ENCODE results near the gene DENND2D.
A peak's percentile ranks its signal among the peaks of the same experiment; 100 is the strongest.

DENND2D gene

DNA sequence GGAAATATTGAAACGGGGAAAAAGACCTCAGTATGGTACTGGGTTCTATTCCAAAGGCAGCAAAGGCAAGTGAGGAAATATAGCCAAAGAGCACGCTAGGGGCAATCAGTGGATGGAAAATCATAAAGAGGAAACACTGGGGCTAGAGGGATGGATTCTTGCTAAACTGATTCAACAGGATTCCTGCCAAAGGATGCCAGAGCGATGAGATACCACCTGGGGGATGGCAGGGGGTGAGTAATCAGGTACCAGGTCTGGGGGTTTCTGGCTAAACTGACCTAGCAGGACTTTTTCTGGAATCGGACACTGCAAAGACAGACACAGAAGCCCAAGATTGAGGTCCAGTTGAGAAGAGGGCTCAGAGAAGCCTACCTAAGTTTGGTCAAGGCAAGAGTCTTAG, 33.8 kb upstream of the DENND2D start:
- Histone ChIP-seq H3K27me3 (ENCODE audit: insufficient read depth, low read length) (no peaks in the 10 kb centered on the region; the same call in 1 of the 2 replicates), H3K27ac (ENCODE audit: low read depth, low read length) (peak overlapping the region; percentile 19; the same call in 1 of the 2 replicates), H3K36me3 (ENCODE audit: insufficient read depth, low read length) (no peaks in the 10 kb centered on the region), H3K79me2 (ENCODE audit: control insufficient read depth, insufficient read depth, low read length, unreplicated experiment) (no peaks in the 10 kb centered on the region), H2AFZ (ENCODE audit: low read length, unreplicated experiment) (no peak overlapping the region), H3K4me3 (ENCODE audit: low read depth, low read length) (no peak overlapping the region), H3K4me1 (ENCODE audit: control insufficient read depth, insufficient read depth, low read length, unreplicated experiment) (peaks cover 11% of the 10 kb centered on the region)

DNA sequence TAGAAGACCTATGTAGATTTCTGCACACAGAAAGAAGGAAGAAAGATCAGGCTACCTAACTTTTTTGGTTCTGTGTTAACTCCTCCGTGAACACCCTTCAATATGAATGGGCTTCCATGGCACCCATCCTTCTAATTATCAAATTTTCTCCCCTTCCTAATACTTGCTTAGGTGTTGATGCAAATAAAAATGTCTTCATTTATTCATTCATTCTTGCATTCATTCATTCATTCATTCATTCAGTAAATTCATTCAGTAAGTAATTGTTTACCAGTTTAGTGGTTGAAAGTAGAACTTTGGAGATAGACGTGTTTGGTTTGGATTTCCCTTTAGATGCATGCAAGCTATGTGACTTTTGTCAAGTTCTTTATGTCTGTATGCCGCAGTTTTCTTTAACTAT, 31.7 kb upstream of the DENND2D start:
- no peak overlapping the region for H2AFZ ChIP-seq (ENCODE audit: low read length, unreplicated experiment)
- H3K4me3 ChIP-seq (ENCODE audit: low read depth, low read length): no peak overlapping the region
- no peaks in the 10 kb centered on the region; the same call in 1 of the 2 replicates for H3K27me3 ChIP-seq (ENCODE audit: insufficient read depth, low read length)
- H3K4me1 ChIP-seq (ENCODE audit: control insufficient read depth, insufficient read depth, low read length, unreplicated experiment): peaks cover 28% of the 10 kb centered on the region
- no peaks in the 10 kb centered on the region for H3K36me3 ChIP-seq (ENCODE audit: insufficient read depth, low read length)
- H3K79me2 ChIP-seq (ENCODE audit: control insufficient read depth, insufficient read depth, low read length, unreplicated experiment): no peaks in the 10 kb centered on the region
- no peak overlapping the region for H3K27ac ChIP-seq (ENCODE audit: low read depth, low read length)

DNA sequence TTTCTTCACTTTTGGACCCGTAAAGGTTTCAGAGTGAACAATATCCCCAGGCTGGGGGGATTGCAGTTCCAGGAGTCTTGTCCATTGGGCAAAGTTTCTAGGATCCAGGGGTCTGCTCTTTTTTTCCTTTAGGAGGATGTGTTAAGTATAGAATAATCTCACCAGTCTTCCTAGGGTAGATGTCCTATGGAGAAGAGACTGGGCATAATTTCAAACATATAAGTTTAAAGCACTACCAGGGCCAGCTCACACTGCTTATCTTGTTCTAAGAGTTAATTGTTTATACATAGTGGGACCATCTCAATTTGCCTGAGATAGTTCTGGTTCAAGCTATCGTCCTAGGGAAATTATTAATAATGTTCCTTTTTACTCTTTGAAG, 28.3 kb upstream of the DENND2D start:
- Histone ChIP-seq H3K27ac (ENCODE audit: low read depth, low read length) (peak overlapping the region; percentile 25), H2AFZ (ENCODE audit: low read length, unreplicated experiment) (peak overlapping the region; percentile 11), H3K4me3 (ENCODE audit: low read depth, low read length) (no peak overlapping the region), H3K36me3 (ENCODE audit: insufficient read depth, low read length) (no peaks in the 10 kb centered on the region), H3K4me1 (ENCODE audit: control insufficient read depth, insufficient read depth, low read length, unreplicated experiment) (peaks cover 19% of the 10 kb centered on the region), H3K79me2 (ENCODE audit: control insufficient read depth, insufficient read depth, low read length, unreplicated experiment) (no peaks in the 10 kb centered on the region), H3K27me3 (ENCODE audit: insufficient read depth, low read length) (no peaks in the 10 kb centered on the region)

DNA sequence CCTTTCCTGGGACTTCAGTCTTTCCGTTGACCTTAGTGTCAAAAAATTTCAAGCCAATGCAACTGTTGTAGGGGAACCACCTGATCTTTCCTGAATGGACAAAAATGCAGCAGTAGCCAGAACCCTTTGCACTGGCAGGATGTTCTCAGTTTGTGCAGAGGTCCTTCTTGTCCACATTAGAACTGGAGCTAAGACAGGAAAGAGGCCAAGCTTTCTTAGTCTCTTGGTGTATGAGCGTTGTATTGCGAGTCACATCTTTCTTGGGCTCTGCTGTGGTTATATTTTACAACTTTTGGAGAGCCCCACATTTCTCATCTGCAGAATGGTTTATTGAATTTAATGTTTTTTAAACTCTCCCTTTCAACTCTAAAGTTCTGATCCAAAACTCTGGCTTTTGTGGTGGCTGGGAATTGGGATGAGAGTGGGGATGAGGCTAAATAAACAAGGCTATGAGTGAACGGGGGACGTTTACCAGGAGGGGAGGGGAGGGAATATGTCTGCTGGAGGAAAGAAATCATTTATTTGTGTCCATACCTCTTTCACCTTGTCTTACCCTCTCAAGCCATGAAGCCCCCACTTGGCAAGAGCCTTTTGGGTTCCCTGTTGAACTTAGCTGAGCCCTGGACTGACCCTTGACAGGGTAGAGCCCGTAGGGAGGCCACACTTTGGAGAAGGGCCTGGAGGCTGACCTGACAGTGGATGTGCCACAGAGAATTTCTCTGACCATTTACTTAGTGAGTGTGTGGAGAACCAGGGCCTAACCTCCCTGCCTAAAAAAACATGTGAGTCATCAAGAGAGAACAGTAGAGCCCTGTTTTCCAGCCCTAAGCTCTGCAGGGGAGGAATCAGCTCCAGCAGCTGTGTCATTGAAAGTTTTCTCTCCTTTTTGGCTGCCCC, 27.7 kb upstream of the DENND2D start:
- H3K27ac ChIP-seq (ENCODE audit: low read depth, low read length): peak overlapping the region; percentile 25
- no peaks in the 10 kb centered on the region for H3K79me2 ChIP-seq (ENCODE audit: control insufficient read depth, insufficient read depth, low read length, unreplicated experiment)
- no peaks in the 10 kb centered on the region for H3K36me3 ChIP-seq (ENCODE audit: insufficient read depth, low read length)
- peak overlapping the region; percentile 11 for H2AFZ ChIP-seq (ENCODE audit: low read length, unreplicated experiment)
- H3K27me3 ChIP-seq (ENCODE audit: insufficient read depth, low read length): no peaks in the 10 kb centered on the region
- no peak overlapping the region; the same call in 1 of the 2 replicates for H3K4me3 ChIP-seq (ENCODE audit: low read depth, low read length)
- H3K4me1 ChIP-seq (ENCODE audit: control insufficient read depth, insufficient read depth, low read length, unreplicated experiment): peaks cover 19% of the 10 kb centered on the region

DNA sequence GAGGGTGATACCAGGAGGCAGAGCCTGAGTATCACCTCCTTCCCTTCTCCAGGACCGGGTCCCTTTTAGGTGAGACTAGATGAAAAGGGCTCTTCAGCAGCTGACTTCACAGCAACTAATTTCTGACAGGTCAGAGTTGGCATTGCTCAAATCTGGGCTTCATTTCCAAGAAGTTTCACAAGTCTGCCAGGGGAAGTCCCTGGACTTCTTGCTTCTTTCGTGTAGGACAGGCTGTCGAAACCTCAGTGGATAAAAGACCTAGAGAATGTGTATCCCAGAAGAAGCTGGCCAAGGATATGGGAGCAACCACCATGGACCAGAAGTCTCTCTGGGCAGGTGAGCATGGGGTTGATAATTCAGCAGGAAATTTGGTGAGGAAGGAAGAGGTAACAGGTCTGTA, 27.0 kb upstream of the DENND2D start, which contains the start of gene CHI3L2:
TSS of gene CHI3L2 (plus strand) at position 280 of the 400 bp plus-strand sequence. CDS start at position 297, 17 bp downstream.
- peak within 1 kb of the TSS; percentile 11 for H2AFZ ChIP-seq (ENCODE audit: low read length, unreplicated experiment)
- no peaks in the 10 kb centered on the region for H3K79me2 ChIP-seq (ENCODE audit: control insufficient read depth, insufficient read depth, low read length, unreplicated experiment)
- H3K27ac ChIP-seq (ENCODE audit: low read depth, low read length): peak within 1 kb of the TSS; percentile 25
- H3K4me3 ChIP-seq (ENCODE audit: low read depth, low read length): no peak within 1 kb of the TSS; the same call in 1 of the 2 replicates
- H3K36me3 ChIP-seq (ENCODE audit: insufficient read depth, low read length): no peaks in the 10 kb centered on the region
- H3K4me1 ChIP-seq (ENCODE audit: control insufficient read depth, insufficient read depth, low read length, unreplicated experiment): peaks cover 19% of the 10 kb centered on the region
- H3K27me3 ChIP-seq (ENCODE audit: insufficient read depth, low read length): no peaks in the 10 kb centered on the region

DNA sequence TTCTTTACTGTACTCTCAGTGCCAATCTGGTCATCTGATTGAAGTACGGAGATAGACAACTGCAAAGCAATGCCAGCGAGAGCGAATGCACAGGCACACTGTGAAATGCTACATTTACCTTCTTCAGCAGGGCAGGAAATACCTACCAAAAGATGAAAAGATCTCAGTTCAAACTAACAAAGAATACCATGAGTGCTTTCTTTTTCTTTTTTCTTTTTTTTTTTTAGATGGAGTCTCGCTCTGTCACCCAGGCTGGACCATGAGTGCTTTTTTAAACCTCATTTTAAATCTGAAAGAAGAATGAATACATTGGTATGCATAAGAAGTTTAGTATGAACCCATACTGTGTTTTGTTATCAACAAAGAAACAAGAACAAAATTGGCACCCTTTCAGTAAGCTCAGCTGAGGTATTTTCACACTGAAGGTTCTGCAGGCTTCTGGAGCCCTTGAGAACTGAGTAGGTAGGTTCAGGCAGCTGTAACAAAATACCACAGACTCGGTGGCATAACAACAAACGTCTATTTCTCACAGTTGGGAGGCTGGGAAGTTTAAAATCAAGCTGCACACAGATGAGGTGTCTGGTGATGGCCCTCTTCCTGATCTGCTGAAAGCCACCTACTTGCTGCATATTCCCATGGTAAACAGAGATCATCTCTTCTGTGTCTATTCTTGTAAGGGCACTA, 25.4 kb upstream of the DENND2D start:
- Histone ChIP-seq H2AFZ (ENCODE audit: low read length, unreplicated experiment) (no peak overlapping the region), H3K36me3 (ENCODE audit: insufficient read depth, low read length) (no peaks in the 10 kb centered on the region), H3K4me1 (ENCODE audit: control insufficient read depth, insufficient read depth, low read length, unreplicated experiment) (peaks cover 19% of the 10 kb centered on the region), H3K79me2 (ENCODE audit: control insufficient read depth, insufficient read depth, low read length, unreplicated experiment) (no peaks in the 10 kb centered on the region), H3K27ac (ENCODE audit: low read depth, low read length) (no peak overlapping the region), H3K4me3 (ENCODE audit: low read depth, low read length) (no peak overlapping the region), H3K27me3 (ENCODE audit: insufficient read depth, low read length) (no peaks in the 10 kb centered on the region)

DNA sequence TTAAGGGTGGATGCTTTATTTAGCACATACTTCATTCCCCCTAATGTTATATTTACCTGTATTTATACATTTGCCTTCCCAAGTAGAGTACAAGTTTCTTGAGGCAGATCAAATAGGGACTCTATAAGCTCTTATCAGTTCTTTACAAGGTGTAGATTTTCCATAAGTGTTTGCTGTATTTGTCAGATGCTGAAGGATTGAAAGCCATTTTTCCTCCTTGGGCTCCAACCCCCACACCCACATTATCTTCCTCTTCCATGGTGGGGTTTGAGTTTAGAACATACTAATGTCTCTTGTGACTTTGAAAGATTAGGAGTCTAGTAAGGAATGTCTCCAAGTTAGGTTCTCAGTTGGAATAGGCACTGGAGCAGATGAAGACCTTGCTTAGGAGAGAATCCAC, 24.6 kb upstream of the DENND2D start:
- H3K36me3 ChIP-seq (ENCODE audit: insufficient read depth, low read length): no peaks in the 10 kb centered on the region
- H3K4me3 ChIP-seq (ENCODE audit: low read depth, low read length): no peak overlapping the region
- H3K27ac ChIP-seq (ENCODE audit: low read depth, low read length): no peak overlapping the region
- no peak overlapping the region for H2AFZ ChIP-seq (ENCODE audit: low read length, unreplicated experiment)
- H3K27me3 ChIP-seq (ENCODE audit: insufficient read depth, low read length): peaks cover 5% of the 10 kb centered on the region; the same call in 1 of the 2 replicates
- no peaks in the 10 kb centered on the region for H3K79me2 ChIP-seq (ENCODE audit: control insufficient read depth, insufficient read depth, low read length, unreplicated experiment)
- peaks cover 19% of the 10 kb centered on the region for H3K4me1 ChIP-seq (ENCODE audit: control insufficient read depth, insufficient read depth, low read length, unreplicated experiment)

DNA sequence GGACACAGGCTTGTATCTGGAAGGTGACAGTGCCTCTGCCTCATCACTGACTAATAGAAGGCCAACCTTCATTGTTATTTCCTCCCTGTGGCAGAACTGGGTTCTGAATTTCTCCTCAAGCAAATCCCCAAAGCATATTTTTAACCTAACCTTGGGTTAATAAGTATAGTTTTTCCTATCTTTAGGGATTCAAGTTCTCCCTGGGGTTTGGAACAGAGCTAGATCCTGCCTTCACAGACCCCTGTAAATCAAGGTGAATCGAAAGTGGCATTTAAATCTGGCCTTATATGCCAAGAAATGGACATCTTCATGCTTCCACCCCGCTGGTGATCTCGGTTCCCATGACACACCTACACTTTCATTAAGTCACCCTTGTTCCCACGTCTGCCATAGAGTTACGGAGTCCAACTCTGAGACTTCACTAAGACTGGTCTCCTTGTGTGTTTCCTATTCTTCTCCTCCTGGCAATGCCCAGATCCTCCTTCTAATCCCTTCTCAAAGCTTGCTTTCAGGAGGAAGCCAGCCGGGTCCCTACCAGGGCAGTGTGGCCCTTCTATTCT, 22.8 kb upstream of the DENND2D start:
- Histone ChIP-seq H2AFZ (ENCODE audit: low read length, unreplicated experiment) (no peak overlapping the region), H3K4me3 (ENCODE audit: low read depth, low read length) (no peak overlapping the region), H3K79me2 (ENCODE audit: control insufficient read depth, insufficient read depth, low read length, unreplicated experiment) (no peaks in the 10 kb centered on the region), H3K27me3 (ENCODE audit: insufficient read depth, low read length) (peaks cover 5% of the 10 kb centered on the region; the same call in 1 of the 2 replicates), H3K27ac (ENCODE audit: low read depth, low read length) (no peak overlapping the region), H3K36me3 (ENCODE audit: insufficient read depth, low read length) (no peaks in the 10 kb centered on the region), H3K4me1 (ENCODE audit: control insufficient read depth, insufficient read depth, low read length, unreplicated experiment) (peaks cover 11% of the 10 kb centered on the region)

DNA sequence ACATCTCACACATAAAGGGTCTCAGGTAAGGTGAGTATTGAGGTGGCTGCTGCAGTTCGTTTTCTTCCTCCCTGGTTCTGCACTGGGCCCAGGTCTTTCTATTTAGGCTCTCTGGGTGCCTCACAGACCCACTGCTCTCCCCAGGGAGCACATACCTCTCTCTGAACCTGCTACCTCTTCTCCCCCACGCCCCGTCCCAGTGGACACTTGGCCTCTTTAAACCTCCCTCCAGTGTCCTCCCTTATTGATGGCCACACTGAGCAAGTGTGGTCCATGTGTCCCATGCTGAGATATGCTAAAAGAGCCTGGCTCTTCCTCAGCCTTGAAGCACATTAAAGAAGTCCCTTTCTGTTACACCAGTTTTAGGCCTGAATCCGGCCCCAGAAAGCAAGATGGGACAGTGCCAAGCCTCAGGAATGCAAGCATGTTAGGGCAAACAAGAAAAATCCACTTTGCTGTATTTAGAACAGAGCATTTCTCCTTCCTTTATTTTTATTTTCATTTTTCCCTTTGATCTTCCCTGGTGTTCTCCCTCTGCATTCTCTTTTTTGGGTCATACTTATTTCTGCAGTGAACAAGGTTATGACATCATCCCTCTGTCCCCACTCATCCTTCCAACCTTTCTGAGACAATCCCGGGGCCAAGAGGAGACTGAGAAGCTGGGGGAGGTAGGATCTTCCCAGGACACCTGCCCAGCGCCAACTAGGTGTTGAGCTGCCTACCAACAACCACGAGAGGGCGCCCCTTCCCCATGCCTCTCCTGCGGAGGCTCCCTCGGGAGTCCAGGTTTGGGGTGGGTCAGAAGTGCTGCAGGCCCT, 22.1 kb upstream of the DENND2D start:
- Histone ChIP-seq H2AFZ (ENCODE audit: low read length, unreplicated experiment) (no peak overlapping the region), H3K4me3 (ENCODE audit: low read depth, low read length) (no peak overlapping the region), H3K27me3 (ENCODE audit: insufficient read depth, low read length) (peaks cover 8% of the 10 kb centered on the region; the same call in 1 of the 2 replicates), H3K36me3 (ENCODE audit: insufficient read depth, low read length) (no peaks in the 10 kb centered on the region), H3K79me2 (ENCODE audit: control insufficient read depth, insufficient read depth, low read length, unreplicated experiment) (no peaks in the 10 kb centered on the region), H3K4me1 (ENCODE audit: control insufficient read depth, insufficient read depth, low read length, unreplicated experiment) (peaks cover 4% of the 10 kb centered on the region), H3K27ac (ENCODE audit: low read depth, low read length) (no peak overlapping the region)
